ENCODE data around the gene OGN.
A peak's percentile ranks its signal among the peaks of the same experiment; 100 is the strongest.

The OGN gene

GRCh38 chr9:92402826-92403745 lies 1.3 kb downstream of the OGN start:
- no peak for DNase-seq (ENCODE audit: low spot score)

GRCh38 chr9:92402360-92402759 lies 2.0 kb downstream of the OGN start:
- DNase-seq (ENCODE audit: low spot score), result no peak

GRCh38 chr9:92397853-92398252 lies 6.5 kb downstream of the OGN start:
- no peak for DNase-seq (ENCODE audit: low spot score)

- no peak for DNase-seq (ENCODE audit: low spot score)
Measured at GRCh38 chr9:92395617-92396016, 8.8 kb downstream of the OGN start.

GRCh38 chr9:92393686-92394085 lies 10.7 kb downstream of the OGN start:
- DNase-seq (ENCODE audit: low spot score), result no peak

GRCh38 chr9:92392690-92393089 lies 11.7 kb downstream of the OGN start:
- DNase-seq (ENCODE audit: low spot score), result peak; percentile 69

GRCh38 chr9:92385953-92386352 lies 18.4 kb downstream of the OGN start:
- DNase-seq (ENCODE audit: low spot score), result no peak

GRCh38 chr9:92385477-92385876 lies 18.9 kb downstream of the OGN start:
- no peak for DNase-seq (ENCODE audit: low spot score)

- DNase-seq (ENCODE audit: low spot score), result no peak
Measured at GRCh38 chr9:92385001-92385400, 19.4 kb downstream of the OGN start.

GRCh38 chr9:92384375-92384774 lies 20.0 kb downstream of the OGN start:
- DNase-seq (ENCODE audit: low spot score), result no peak

GRCh38 chr9:92381775-92382174 lies 22.6 kb downstream of the OGN start:
- no peak for DNase-seq (ENCODE audit: low spot score)

- no peak for DNase-seq (ENCODE audit: low spot score)
Measured at GRCh38 chr9:92380603-92381002, 23.8 kb downstream of the OGN start.

GRCh38 chr9:92378865-92379560 lies 25.4 kb downstream of the OGN start:
- DNase-seq (ENCODE audit: low spot score), result no peak

GRCh38 chr9:92377876-92378275 lies 26.5 kb downstream of the OGN start:
- no peak for DNase-seq (ENCODE audit: low spot score)

- no peak for DNase-seq (ENCODE audit: low spot score)
Measured at GRCh38 chr9:92373167-92373566, 31.2 kb downstream of the OGN start.

GRCh38 chr9:92369075-92369474 lies 35.3 kb downstream of the OGN start:
- no peak for DNase-seq (ENCODE audit: low spot score)

GRCh38 chr9:92360083-92360482 lies 44.3 kb downstream of the OGN start:
- no peak for DNase-seq (ENCODE audit: low spot score)

GRCh38 chr9:92359394-92359995 lies 44.9 kb downstream of the OGN start:
- DNase-seq (ENCODE audit: low spot score), result no peak

GRCh38 chr9:92353051-92353450 lies 51.3 kb downstream of the OGN start:
- no peak for DNase-seq (ENCODE audit: low spot score)

GRCh38 chr9:92350740-92351133 lies 53.6 kb downstream of the OGN start:
- no peak for DNase-seq (ENCODE audit: low spot score)

- no peak for DNase-seq (ENCODE audit: low spot score)
Measured at GRCh38 chr9:92349771-92350739, 54.3 kb downstream of the OGN start.

- no peak for DNase-seq (ENCODE audit: low spot score)
Measured at GRCh38 chr9:92345582-92345981, 58.8 kb downstream of the OGN start.
